ENCODE results near the gene DAPK1.

GRCh38 chr9:87515006-87515405 lies 17.3 kb downstream of the DAPK1 start:
- TF ChIP-seq CTCF (IDR thresholded peaks at IDR 0.05; ENCODE audit: insufficient read depth, low read depth, low read length) (no peak), EZH2 (IDR thresholded peaks at IDR 0.05; ENCODE audit: insufficient read depth, low read length) (no peak)
